Mucosa of descending colon (tissue), 3 donors: ENCODE results near the gene RGS6. TPM values are rescaled to one million over a fixed set of nuclear protein-coding genes. Genes with fewer than 3 reads are reported as not detected.

ENCODE experiments used
- ATAC-seq: fragments of 200-7000 bp; cut with Tn5 transposase; one replicate; pipeline ENCODE4 v1.9.1; 2020; ENCODE audit warnings: mild to moderate bottlenecking, moderate library complexity
- DNase-seq, 3 donors: peaks; one replicate each; pipeline ENCODE4 v3.0.0-alpha.2; 2020
- H3K36me3 ChIP-seq: fragments of 200-600 bp; one replicate; pipeline ENCODE4 v1.8.0; 2021; ENCODE audit warnings: low read depth, mild to moderate bottlenecking
- H3K4me1 ChIP-seq: fragments of 200-600 bp; one replicate; pipeline ENCODE4 v1.8.0; 2021; ENCODE audit warnings: low read depth, mild to moderate bottlenecking
- H3K4me3 ChIP-seq: fragments of 200-600 bp; one replicate; pipeline ENCODE4 v1.8.0; 2021; ENCODE audit warnings: mild to moderate bottlenecking
- H3K9me3 ChIP-seq: fragments of 200-600 bp; one replicate; pipeline ENCODE4 v1.8.0; 2021; ENCODE audit warnings: mild to moderate bottlenecking
- CTCF ChIP-seq: fragments of 200-600 bp; IDR thresholded peaks from one replicate; pipeline ENCODE4 v1.8.0; 2022; ENCODE audit warnings: antibody characterized with exemption, mild to moderate bottlenecking
- intact Hi-C, 2 donors: fragments of 100-400 bp; cut with DNase I in 1 of 2; cut with micrococcal nuclease in 1 of 2; formaldehyde crosslinking; loops; one replicate each; pipeline versions ENCODE4 v1.11.0 to v1.11.1; 2022; cut with DNase I, micrococcal nuclease
- total RNA-seq, 3 donors: library from RNA; stranded (reverse); fragmentation: NEBNext Ultra II Directional in 2 of 3; extraction: Animal tissue kit (Norgen Biotek cat#: 25700) in 2 of 3; gene quantifications; one replicate each; pipeline versions ENCODE4 v1.2.1 to v1.2.4, GENCODE V29; 2021 to 2023
- donor health status: DM: no; HTN: no; CAD: no; lungs with moderate emphysema.
- donor health status: DM: no; HTN: no; CAD: no.
- donor health status: DM: no; HTN: yes; CAD: no.

Gene RGS6
- total RNA-seq, 3 donors from 2014 or later = 0.66 to 2.5 (median 0.94) TPM

- TF ChIP-seq CTCF = no peak
- no peak for ATAC-seq
- no peaks in the 10 kb centered on the region for H3K36me3 ChIP-seq
- no peaks in the 10 kb centered on the region for H3K4me1 ChIP-seq
- no peak for DNase-seq
- intact Hi-C loops = no loop called here
- no peak overlapping the region for H3K4me3 ChIP-seq
- H3K9me3 ChIP-seq = no peaks in the 10 kb centered on the region
These were observed 10.9 kb downstream of the RGS6 start for GRCh38 chr14:71942904-71943694.

- ATAC-seq (no peak), DNase-seq (no peak)
- Histone ChIP-seq H3K4me3 (no peak overlapping the region), H3K9me3 (no peaks in the 10 kb centered on the region), H3K4me1 (no peaks in the 10 kb centered on the region), H3K36me3 (no peaks in the 10 kb centered on the region)
- intact Hi-C loops = no loop called here
- TF ChIP-seq CTCF = no peak
These were observed 11.4 kb downstream of the RGS6 start for GRCh38 chr14:71943695-71944018.

GRCh38 chr14:71947947-71948500 is 15.8 kb downstream of the RGS6 start:
- DNase-seq = no peak
- Histone ChIP-seq H3K36me3 (no peaks in the 10 kb centered on the region), H3K9me3 (no peaks in the 10 kb centered on the region), H3K4me1 (no peaks in the 10 kb centered on the region), H3K4me3 (no peak overlapping the region)
- intact Hi-C loops = no loop called here
- ATAC-seq = no peak
- no peak for TF ChIP-seq CTCF

- H3K4me1 ChIP-seq = no peaks in the 10 kb centered on the region
- H3K9me3 ChIP-seq = no peaks in the 10 kb centered on the region
- no peak for ATAC-seq
- intact Hi-C loops = no loop called here
- no peak for TF ChIP-seq CTCF
- no peaks in the 10 kb centered on the region for H3K36me3 ChIP-seq
- no peak for DNase-seq
- no peak overlapping the region for H3K4me3 ChIP-seq
These were observed 20.4 kb downstream of the RGS6 start for GRCh38 chr14:71952381-71953363.

- H3K4me1 ChIP-seq = no peaks in the 10 kb centered on the region
- ATAC-seq = no peak
- intact Hi-C loops = no loop called here
- TF ChIP-seq CTCF = no peak
- DNase-seq = no peak
- no peaks in the 10 kb centered on the region for H3K9me3 ChIP-seq
- no peaks in the 10 kb centered on the region for H3K36me3 ChIP-seq
- no peak overlapping the region for H3K4me3 ChIP-seq
These were observed 24.8 kb downstream of the RGS6 start for GRCh38 chr14:71956920-71957563.
